ENCODE results near the gene CHD3.

CHD3 gene

DNA sequence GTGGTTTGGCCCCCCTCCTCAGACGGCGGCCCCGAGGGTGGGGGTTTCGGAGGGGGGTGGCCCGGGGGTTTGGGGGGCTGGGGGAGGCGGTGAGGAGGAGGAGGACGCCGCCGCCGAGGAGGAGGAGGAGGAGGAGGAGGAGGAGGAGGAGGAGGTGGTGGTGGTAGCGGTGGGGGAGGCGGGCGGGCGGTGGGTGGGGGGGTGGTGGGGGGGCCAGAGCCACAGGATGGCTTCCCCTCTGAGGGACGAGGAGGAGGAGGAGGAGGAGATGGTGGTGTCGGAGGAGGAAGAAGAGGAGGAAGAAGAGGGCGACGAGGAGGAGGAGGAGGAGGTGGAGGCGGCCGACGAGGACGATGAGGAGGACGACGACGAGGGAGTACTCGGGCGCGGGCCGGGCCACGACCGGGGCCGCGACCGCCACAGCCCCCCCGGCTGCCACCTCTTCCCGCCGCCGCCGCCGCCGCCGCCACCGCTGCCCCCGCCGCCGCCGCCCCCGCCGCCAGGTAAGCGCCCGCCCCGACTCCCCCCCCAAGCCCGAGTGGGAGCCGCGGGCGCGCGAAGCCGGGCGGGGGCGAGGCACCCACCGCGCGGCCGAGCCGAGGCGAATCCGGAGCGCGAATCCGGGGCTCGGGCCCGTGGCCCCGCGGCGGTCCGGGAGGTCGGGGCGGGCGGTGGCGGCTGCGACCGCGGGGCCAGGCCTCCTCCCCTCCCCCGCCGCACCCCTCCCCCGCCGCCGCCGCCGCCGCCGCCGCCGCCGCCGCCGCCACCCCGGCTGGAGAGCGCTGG, 3.8 kb upstream of the CHD3 start:
- H3K4me3 ChIP-seq (ENCODE audit: low read length in 2 of 2): peak overlapping the region; percentile 76 to 84
- peak overlapping the region; percentile 91 to 96 for H3K27ac ChIP-seq (ENCODE audit: low read depth in 2 of 2, low read length in 2 of 2)
- peaks cover 2 to 14% of the 10 kb centered on the region in 2 donors for H3K36me3 ChIP-seq (ENCODE audit: control insufficient read depth in 2 of 2, insufficient read depth in 2 of 2, low read length in 2 of 2)
- no peaks in the 10 kb centered on the region for H3K27me3 ChIP-seq (ENCODE audit: control insufficient read depth in 2 of 2, insufficient read depth in 2 of 2, low read length in 2 of 2)
- peak overlapping the region; percentile 47 to 95 for H3K9ac ChIP-seq (ENCODE audit: low read depth in 1 of 2, low read length in 2 of 2)
- H3K9me3 ChIP-seq (ENCODE audit: control insufficient read depth in 2 of 2, low read length in 2 of 2): no peaks in the 10 kb centered on the region
- H3K4me1 ChIP-seq (ENCODE audit: control insufficient read depth in 2 of 2, insufficient read depth in 2 of 2, low read length in 2 of 2): peaks cover 45 to 65% of the 10 kb centered on the region in 2 donors

DNA sequence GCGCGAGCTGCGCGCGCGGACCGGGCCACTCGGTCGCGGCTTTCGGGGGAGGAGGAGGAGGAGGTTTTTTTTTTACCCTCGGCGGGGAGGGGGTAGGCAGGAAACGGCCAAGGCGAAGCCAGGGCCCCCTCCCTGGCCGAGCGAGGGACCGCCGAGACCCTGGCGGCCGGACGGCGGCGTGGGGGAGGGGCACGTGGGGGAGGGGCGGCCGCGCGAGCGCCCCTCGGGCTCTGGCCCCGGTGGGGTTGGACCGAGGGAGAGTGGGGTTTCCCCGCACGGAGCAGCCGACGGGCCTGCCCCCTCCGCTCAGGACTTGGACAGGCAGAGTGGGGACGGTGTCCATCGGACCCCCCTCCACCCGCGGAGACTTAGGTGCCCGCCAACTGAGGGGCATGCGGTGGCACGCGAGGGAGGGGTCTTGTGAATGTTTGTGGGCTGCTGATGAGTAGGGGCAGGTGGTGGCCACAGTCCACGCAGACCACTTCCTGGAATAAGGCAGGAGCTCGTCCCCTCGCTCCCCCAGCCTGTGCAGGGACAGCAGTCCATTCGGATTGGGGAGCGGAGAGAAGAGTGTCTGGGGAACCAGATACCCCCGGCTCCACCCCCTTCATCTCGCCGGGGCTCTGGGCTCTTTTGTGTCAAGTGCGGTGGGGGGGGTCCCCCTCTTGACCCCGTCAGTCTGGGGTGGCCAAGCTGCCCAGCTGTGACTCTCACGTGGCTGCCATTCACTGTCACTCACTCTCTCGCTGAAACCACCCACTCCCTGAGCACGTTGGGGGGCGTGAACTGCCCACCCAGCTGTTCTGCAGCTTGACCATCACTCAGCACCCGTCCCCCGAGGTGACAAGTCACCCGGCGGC, 3.0 kb upstream of the CHD3 start:
- H3K4me1 ChIP-seq (ENCODE audit: control insufficient read depth in 2 of 2, insufficient read depth in 2 of 2, low read length in 2 of 2): peaks cover 48 to 62% of the 10 kb centered on the region in 2 donors
- H3K27me3 ChIP-seq (ENCODE audit: control insufficient read depth in 2 of 2, insufficient read depth in 2 of 2, low read length in 2 of 2): no peaks in the 10 kb centered on the region

DNA sequence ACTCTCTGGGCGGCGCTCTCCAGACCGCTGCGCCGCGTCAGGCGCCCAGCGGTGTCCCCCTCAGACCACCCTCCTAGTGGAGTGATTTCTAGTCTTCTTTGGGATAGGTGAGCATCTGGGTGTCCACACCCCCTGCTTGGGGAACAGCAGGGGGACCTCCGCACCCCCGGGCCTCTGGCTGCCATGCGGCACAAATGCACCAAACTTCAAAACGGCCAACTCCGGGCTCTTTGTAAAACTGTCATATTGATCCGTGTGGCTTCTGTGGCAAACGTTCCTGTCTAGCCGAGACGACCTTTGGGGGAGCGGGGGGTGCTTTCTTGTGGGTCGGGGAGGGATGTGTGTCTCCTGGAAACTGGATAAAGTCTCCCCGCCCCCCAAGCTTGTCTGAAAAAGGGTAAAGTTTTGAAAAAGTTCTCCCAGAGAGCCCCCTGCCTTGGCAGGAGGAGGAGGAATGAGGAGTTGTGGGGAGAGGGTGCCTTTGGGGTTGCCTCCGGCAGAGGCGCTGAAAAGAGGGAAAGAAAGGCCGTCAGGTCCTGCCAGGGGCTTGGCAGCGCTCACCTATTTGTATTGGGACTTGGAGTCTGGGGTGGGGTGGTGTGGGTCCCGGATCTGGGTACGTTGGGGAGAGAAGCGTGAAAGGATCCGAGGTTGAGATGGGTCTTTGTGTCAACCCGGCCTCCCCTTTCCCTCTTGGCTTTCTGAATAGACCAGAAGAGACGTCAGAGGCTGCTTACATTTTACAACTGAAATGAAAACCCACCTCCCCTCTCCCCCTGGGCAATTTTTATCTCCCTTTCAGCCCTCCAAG, 2.2 kb upstream of the CHD3 start:
- H3K9me3 ChIP-seq (ENCODE audit: control insufficient read depth in 2 of 2, low read length in 2 of 2): no peaks in the 10 kb centered on the region
- H3K27me3 ChIP-seq (ENCODE audit: control insufficient read depth in 2 of 2, insufficient read depth in 2 of 2, low read length in 2 of 2): no peaks in the 10 kb centered on the region
- H3K36me3 ChIP-seq (ENCODE audit: control insufficient read depth in 2 of 2, insufficient read depth in 2 of 2, low read length in 2 of 2): peaks cover 4 to 14% of the 10 kb centered on the region in 2 donors
- peaks cover 48 to 56% of the 10 kb centered on the region in 2 donors for H3K4me1 ChIP-seq (ENCODE audit: control insufficient read depth in 2 of 2, insufficient read depth in 2 of 2, low read length in 2 of 2)
- H3K27ac ChIP-seq (ENCODE audit: low read depth in 2 of 2, low read length in 2 of 2): peak overlapping the region; percentile 91 to 96
- H3K9ac ChIP-seq (ENCODE audit: low read depth in 1 of 2, low read length in 2 of 2): peak overlapping the region; percentile 79 to 95
- peak overlapping the region; percentile 84 to 88 for H3K4me3 ChIP-seq (ENCODE audit: low read length in 2 of 2)

More for the DNA sequence above, 3.0 kb upstream of the CHD3 start:
- peak overlapping the region; percentile 84 to 88 for H3K4me3 ChIP-seq (ENCODE audit: low read length in 2 of 2)
- H3K9ac ChIP-seq (ENCODE audit: low read depth in 1 of 2, low read length in 2 of 2): peak overlapping the region; percentile 79 to 95
- peak overlapping the region; percentile 91 to 96 for H3K27ac ChIP-seq (ENCODE audit: low read depth in 2 of 2, low read length in 2 of 2)
- H3K36me3 ChIP-seq (ENCODE audit: control insufficient read depth in 2 of 2, insufficient read depth in 2 of 2, low read length in 2 of 2): peaks cover 0 to 13% of the 10 kb centered on the region in 2 donors
- H3K9me3 ChIP-seq (ENCODE audit: control insufficient read depth in 2 of 2, low read length in 2 of 2): no peaks in the 10 kb centered on the region

DNA sequence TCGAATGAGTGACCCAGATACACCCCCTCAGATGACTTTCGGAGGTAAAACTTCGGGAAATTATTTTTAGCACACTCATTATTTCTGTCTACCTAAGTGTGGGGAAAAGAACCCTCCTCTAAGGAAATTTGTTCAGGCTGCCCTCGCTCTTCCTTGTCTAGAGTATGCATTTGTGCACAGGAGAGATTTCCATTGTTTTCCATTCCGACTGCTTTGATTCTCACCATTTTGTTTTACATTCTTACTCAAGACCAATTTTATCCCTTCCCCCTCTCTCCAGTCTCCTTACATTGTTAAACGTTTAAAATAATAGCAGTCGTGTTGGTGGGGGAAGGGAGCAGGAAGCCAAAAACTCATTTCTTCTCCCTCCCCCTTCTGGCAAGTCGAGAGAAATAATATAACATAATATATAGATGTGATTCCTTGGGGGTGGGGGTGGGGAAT, 1.5 kb upstream of the CHD3 start:
- Histone ChIP-seq H3K4me3 (ENCODE audit: low read length in 2 of 2) (peak overlapping the region; percentile 84 to 88), H3K27ac (ENCODE audit: low read depth in 2 of 2, low read length in 2 of 2) (peak overlapping the region; percentile 91 to 96), H3K27me3 (ENCODE audit: control insufficient read depth in 2 of 2, insufficient read depth in 2 of 2, low read length in 2 of 2) (no peaks in the 10 kb centered on the region), H3K36me3 (ENCODE audit: control insufficient read depth in 2 of 2, insufficient read depth in 2 of 2, low read length in 2 of 2) (peaks cover 7 to 16% of the 10 kb centered on the region in 2 donors), H3K4me1 (ENCODE audit: control insufficient read depth in 2 of 2, insufficient read depth in 2 of 2, low read length in 2 of 2) (peaks cover 48 to 53% of the 10 kb centered on the region in 2 donors), H3K9me3 (ENCODE audit: control insufficient read depth in 2 of 2, low read length in 2 of 2) (no peaks in the 10 kb centered on the region), H3K9ac (ENCODE audit: low read depth in 1 of 2, low read length in 2 of 2) (peak overlapping the region; percentile 79 to 95)

DNA sequence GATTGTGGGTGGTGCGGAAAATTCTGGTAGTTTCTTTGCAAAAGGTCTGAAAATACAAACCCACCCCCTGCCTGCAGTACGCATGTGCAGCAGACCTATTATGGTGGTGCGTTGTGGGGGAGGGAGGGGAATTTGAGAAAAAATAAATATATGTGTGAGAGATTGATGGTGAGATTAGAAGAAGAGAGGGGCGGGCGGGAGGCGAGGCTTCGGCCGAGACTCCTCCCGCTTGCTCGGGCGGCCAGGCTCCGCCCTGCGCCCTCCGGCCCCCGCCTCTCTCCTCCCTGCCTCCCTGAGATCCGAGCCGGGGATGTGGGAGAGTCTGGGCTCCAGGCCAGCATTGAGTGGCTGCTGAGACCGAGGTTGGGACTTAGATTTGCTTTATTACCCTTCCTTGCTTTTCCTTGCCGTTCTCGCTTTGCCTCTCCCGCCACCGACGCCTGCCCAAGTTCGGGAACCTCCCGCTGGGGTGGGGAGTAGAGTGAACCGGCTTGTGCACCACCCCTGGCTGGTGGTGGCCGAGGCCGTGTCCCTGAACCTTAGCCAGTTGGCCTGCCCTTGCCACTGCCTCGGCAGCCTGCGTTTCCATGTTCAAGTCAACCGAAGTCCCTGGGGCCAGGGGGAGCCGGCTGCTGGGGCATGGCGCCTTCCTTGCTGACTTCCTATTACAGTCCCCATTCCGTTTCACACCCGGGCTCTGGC, 956 bp upstream of the CHD3 start:
- Histone ChIP-seq H3K4me3 (ENCODE audit: low read length in 2 of 2) (peak overlapping the region; percentile 84 to 88), H3K4me1 (ENCODE audit: control insufficient read depth in 2 of 2, insufficient read depth in 2 of 2, low read length in 2 of 2) (peaks cover 45 to 48% of the 10 kb centered on the region in 2 donors), H3K27ac (ENCODE audit: low read depth in 2 of 2, low read length in 2 of 2) (peak overlapping the region; percentile 91 to 96), H3K9me3 (ENCODE audit: control insufficient read depth in 2 of 2, low read length in 2 of 2) (no peaks in the 10 kb centered on the region), H3K36me3 (ENCODE audit: control insufficient read depth in 2 of 2, insufficient read depth in 2 of 2, low read length in 2 of 2) (peaks cover 8 to 17% of the 10 kb centered on the region in 2 donors), H3K9ac (ENCODE audit: low read depth in 1 of 2, low read length in 2 of 2) (peak overlapping the region; percentile 70 to 82), H3K27me3 (ENCODE audit: control insufficient read depth in 2 of 2, insufficient read depth in 2 of 2, low read length in 2 of 2) (no peaks in the 10 kb centered on the region)

DNA sequence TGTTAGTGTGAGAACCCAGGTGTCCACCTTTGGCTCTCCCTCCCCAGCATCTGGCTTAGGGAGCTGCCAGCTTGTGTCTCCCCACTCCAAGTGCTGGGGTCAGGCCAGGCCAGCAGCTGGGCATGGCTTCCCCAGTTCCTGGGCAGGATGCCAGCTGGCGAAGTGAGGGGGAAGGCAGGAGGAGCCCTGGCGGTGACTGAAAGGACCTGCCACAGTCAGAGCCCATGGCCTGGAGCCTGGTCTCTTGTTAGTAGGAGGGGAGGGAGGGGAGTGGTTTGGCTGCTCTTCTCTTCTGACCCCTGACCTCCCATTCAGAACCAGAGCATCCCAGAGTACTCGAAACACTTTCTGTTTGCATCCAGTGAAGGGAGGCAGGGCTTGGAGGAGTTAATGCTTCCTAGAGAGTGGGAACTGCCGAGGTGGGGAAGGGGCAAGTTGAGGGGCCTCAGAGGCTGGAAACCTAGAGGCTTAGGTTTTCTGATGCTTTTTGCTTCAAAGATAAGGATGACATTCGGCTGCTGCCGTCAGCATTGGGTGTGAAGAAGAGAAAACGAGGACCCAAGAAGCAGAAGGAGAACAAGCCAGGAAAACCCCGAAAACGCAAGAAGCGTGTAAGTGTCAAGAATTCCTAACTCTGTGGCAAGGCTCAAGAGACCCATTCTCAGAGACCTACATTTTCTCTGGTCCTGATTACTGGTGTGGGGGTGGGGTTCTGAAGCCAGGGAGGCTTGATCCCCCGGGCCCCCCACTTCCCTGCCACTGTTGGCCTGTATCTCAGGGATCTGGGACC, 772 bp downstream of the CHD3 start:
- peak overlapping the region; percentile 91 to 96 for H3K27ac ChIP-seq (ENCODE audit: low read depth in 2 of 2, low read length in 2 of 2)
- peak overlapping the region; percentile 84 to 88 for H3K4me3 ChIP-seq (ENCODE audit: low read length in 2 of 2)
- no peaks in the 10 kb centered on the region for H3K9me3 ChIP-seq (ENCODE audit: control insufficient read depth in 2 of 2, low read length in 2 of 2)
- peaks cover 18 to 31% of the 10 kb centered on the region in 2 donors for H3K36me3 ChIP-seq (ENCODE audit: control insufficient read depth in 2 of 2, insufficient read depth in 2 of 2, low read length in 2 of 2)
- no peaks in the 10 kb centered on the region for H3K27me3 ChIP-seq (ENCODE audit: control insufficient read depth in 2 of 2, insufficient read depth in 2 of 2, low read length in 2 of 2)
- peak overlapping the region; percentile 70 to 82 for H3K9ac ChIP-seq (ENCODE audit: low read depth in 1 of 2, low read length in 2 of 2)
- H3K4me1 ChIP-seq (ENCODE audit: control insufficient read depth in 2 of 2, insufficient read depth in 2 of 2, low read length in 2 of 2): peaks cover 38 to 43% of the 10 kb centered on the region in 2 donors

DNA sequence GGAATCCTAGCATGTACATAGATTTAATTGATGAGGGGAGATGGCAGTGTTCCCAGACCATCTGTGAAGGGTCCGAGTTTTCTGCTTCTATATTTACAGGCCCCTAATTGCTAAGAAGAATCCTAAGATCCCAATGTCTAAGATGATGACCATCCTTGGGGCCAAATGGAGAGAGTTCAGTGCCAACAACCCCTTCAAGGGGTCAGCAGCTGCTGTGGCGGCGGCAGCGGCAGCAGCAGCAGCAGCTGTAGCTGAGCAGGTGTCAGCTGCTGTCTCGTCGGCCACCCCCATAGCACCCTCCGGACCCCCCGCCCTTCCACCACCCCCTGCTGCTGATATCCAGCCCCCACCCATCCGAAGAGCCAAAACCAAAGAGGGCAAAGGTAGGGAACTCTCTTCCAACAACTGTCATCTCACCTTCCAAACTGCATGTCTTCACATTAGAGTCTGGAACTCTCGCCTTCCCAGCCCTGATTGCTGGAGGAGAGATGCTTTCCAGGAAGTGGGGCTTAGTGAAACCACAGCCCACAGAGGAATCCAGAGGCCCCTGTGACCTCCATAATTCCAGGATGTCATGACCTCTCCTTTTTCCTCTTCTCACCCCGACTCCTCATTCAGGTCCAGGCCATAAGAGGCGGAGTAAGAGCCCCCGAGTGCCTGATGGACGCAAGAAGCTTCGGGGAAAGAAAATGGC, 4.7 kb downstream of the CHD3 start:
- peaks cover 17% of the 10 kb centered on the region in 2 donors for H3K4me1 ChIP-seq (ENCODE audit: control insufficient read depth in 2 of 2, insufficient read depth in 2 of 2, low read length in 2 of 2)
- H3K9me3 ChIP-seq (ENCODE audit: control insufficient read depth in 2 of 2, low read length in 2 of 2): no peaks in the 10 kb centered on the region
- H3K27ac ChIP-seq (ENCODE audit: low read depth in 2 of 2, low read length in 2 of 2): no peak overlapping the region
- peaks cover 43 to 57% of the 10 kb centered on the region in 2 donors for H3K36me3 ChIP-seq (ENCODE audit: control insufficient read depth in 2 of 2, insufficient read depth in 2 of 2, low read length in 2 of 2)
- H3K9ac ChIP-seq (ENCODE audit: low read depth in 1 of 2, low read length in 2 of 2): no peak overlapping the region
- H3K27me3 ChIP-seq (ENCODE audit: control insufficient read depth in 2 of 2, insufficient read depth in 2 of 2, low read length in 2 of 2): no peaks in the 10 kb centered on the region
- no peak overlapping the region for H3K4me3 ChIP-seq (ENCODE audit: low read length in 2 of 2)

DNA sequence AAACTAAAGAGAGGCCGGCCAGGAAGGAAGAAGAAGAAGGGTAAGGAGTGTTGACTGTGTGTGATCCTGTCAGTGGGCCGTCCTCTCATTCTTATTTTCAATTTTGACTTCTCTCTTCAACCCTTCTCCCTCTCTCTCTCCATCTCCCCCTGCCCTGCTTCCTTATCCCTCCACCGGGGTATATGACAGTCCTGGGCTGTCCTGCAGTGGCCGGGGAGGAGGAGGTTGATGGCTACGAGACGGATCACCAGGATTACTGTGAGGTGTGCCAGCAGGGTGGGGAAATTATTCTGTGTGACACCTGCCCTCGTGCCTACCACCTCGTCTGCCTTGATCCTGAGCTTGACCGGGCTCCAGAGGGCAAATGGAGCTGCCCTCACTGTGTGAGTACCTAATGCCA, 5.6 kb downstream of the CHD3 start:
- peaks cover 51 to 64% of the 10 kb centered on the region in 2 donors for H3K36me3 ChIP-seq (ENCODE audit: control insufficient read depth in 2 of 2, insufficient read depth in 2 of 2, low read length in 2 of 2)
- no peaks in the 10 kb centered on the region for H3K9me3 ChIP-seq (ENCODE audit: control insufficient read depth in 2 of 2, low read length in 2 of 2)
- no peak overlapping the region for H3K27ac ChIP-seq (ENCODE audit: low read depth in 2 of 2, low read length in 2 of 2)

More for the DNA sequence above, 5.6 kb downstream of the CHD3 start:
- Histone ChIP-seq H3K9ac (ENCODE audit: low read depth in 1 of 2, low read length in 2 of 2) (no peak overlapping the region), H3K4me3 (ENCODE audit: low read length in 2 of 2) (no peak overlapping the region), H3K4me1 (ENCODE audit: control insufficient read depth in 2 of 2, insufficient read depth in 2 of 2, low read length in 2 of 2) (peaks cover 8% of the 10 kb centered on the region in 2 donors), H3K27me3 (ENCODE audit: control insufficient read depth in 2 of 2, insufficient read depth in 2 of 2, low read length in 2 of 2) (no peaks in the 10 kb centered on the region)

Data from mucosa of rectum (tissue), 2 donors.